Measurements from ENCODE around the gene PRRG2.
"Not testable (repeated sequence)": the region's sequence is repeated elsewhere in the genome, so short reads cannot be mapped to it uniquely, and the experiment has no call there.

The PRRG2 gene

GRCh38 chr19:49614096-49614833 lies 33.1 kb downstream of the PRRG2 start:
- peak; percentile 45 for DNase-seq

GRCh38 chr19:49615861-49616260 lies 34.7 kb downstream of the PRRG2 start:
- no peak for DNase-seq

GRCh38 chr19:49616532-49616931 lies 35.4 kb downstream of the PRRG2 start:
- DNase-seq, result no peak

DNA sequence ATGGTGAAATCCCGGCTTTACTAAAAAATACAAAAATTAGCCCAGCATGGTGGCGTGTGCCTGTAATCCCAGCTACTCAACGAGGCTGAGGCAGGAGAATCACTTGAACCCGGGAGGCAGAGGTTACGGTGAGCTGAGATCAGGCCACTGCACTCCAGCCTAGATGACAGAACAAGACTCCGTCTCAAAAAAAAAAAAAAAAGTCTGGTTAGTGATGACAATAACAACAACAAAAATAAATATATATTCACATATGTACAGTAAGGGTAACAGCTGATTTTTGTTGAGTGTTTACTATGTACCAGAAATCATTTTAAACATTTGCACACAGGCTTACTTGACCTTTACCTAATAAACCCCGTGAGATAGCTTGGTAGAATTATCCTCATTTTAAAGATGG lies 35.8 kb downstream of the PRRG2 start:
- DNase-seq, result no peak

- DNase-seq, result not testable (repeated sequence)
Measured at GRCh38 chr19:49617860-49618259, 36.7 kb downstream of the PRRG2 start.

- no peak for DNase-seq
Measured at GRCh38 chr19:49624967-49625910, 44.1 kb downstream of the PRRG2 start.

GRCh38 chr19:49626226-49626625 lies 45.1 kb downstream of the PRRG2 start:
- no peak for DNase-seq

GRCh38 chr19:49629659-49630058 lies 48.5 kb downstream of the PRRG2 start:
- no peak for DNase-seq

GRCh38 chr19:49631014-49631588 lies 50.0 kb downstream of the PRRG2 start:
- DNase-seq, result no peak

- DNase-seq, result no peak
Measured at GRCh38 chr19:49631610-49632192, 50.6 kb downstream of the PRRG2 start.

DNA sequence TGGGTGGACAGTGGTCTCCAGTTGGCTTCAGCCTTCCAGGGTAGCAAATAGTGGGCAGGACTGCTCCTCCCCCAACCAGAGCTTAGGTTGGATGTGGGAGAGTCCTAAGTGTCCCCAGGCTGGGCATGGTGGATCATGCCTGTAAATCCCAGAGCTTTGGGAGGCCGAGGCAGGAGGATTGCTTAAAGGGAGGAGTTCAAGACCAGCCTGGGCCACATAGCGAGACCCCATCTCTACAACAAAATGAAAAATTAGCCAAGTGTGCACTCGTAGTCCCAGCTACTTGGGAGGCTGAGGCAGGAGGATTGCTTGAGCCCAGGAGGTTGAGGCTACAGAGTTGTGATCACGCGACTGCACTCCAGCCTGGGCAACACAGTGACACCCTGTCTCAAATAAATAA lies 51.5 kb downstream of the PRRG2 start:
- DNase-seq, result no peak

- not testable (repeated sequence) for DNase-seq
Measured at GRCh38 chr19:49633273-49633672, 52.2 kb downstream of the PRRG2 start.

DNA sequence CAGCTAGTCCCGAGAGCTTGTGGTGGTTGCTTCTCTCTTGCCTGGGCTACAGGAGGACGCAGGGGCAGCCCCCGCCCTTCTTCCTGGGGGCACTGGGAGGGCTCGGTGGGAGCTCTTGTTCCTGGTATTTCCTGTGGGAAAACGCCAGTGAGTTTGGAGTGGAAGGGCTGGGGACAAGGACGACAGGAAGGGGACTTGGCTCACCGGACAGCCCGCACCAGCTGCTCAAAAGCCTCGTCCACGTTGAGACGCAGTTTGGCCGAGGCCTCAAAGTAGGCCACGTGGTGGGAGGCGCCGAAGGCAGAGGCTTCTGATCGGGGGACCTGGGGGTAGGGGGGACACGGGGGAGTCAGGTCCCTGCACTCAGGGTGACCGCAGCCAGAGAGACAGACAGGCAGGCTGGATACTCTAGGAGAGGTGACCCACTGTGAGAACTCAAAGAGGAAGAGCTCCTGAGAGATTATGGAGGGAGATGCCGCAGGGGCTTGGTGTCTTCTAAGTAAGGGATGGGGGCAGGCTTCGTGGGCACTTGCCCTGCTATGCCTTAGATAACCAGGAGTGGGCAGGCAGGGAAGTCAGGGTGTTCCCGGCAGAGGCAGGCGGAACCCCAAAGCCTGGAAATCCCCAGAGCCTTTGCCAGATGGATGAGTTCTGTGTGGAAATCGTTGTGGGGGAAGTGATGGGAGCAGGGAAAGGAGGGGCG lies 54.6 kb downstream of the PRRG2 start:
- DNase-seq, result no peak

DNA sequence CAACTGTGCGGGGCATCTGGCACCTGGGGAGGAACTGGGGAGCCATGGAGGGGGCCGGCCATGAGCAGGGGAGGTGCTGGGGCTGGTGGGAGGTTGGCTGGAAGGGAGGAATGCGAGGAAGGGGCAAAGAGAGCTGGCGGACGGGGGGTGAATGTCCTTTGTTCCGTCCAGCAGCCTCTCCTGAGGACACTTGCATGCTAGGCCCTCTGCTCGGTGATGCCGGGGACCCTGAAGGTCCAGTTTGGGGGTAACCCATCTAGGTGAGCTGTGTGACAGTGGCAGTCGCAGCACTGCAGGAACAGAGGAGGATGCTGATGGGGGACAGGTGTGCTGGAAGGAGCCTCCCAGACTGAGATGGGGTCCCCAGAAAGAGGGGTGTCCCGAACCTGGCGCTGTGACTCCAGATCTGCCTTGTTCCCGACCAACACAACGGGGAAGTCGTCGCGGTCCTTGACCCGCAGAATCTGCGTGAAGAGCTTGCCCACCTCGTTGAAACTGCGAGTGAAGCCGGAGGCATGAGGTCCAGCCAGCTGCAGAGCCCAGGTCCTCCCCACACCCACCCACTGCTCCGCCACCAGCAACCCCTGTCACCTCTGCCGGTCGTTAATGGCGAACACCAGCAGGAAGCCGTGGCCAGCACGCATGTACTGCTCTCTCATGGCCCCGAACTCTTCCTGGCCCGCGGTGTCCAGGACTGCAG lies 55.3 kb downstream of the PRRG2 start:
- no peak for DNase-seq

DNA sequence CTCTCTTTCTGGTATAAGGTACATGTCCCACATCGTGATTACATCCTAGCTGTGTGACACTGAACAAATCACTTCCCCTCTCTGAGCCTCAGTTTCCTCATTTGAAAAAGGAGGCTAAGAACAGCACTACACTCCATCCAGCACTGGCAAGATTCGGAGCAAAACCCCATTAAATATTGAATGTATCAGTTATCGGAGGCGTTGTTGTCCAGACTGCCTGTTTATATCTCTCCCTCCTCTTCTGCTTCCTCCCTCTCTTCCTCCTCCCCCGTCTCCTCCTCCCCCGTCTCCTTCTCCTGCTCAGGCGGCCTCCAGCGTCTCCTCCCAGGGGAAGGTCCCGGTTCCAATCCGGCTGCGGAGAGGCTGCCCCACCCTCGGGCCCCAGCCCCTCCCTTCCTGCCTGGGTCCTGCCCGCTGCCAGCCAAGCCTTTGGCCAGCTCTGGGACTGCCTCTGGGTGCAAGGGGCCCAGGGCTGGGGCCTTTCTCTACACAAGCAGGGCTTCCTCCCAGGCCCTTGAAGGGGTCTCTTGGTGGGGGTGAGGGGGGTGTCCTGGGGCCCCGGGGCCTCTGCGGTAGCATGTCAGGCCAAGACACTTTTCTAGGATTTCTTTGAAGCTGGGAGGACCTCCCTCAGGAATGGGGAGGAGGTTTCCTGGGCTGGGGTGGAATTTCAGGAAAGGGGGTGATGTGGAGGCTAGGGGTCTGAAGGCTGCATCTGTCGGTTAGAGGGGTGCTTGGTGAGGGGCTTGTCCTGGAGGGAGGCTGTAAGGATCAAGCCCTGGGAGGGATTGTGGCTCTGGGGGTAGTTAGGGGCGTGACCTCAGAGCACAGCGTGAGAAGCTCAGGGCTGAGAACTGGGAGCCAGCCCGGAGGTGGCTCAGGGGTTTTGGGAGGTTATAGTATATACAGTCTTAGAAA lies 57.0 kb downstream of the PRRG2 start:
- DNase-seq, result peak; percentile 49

DNA sequence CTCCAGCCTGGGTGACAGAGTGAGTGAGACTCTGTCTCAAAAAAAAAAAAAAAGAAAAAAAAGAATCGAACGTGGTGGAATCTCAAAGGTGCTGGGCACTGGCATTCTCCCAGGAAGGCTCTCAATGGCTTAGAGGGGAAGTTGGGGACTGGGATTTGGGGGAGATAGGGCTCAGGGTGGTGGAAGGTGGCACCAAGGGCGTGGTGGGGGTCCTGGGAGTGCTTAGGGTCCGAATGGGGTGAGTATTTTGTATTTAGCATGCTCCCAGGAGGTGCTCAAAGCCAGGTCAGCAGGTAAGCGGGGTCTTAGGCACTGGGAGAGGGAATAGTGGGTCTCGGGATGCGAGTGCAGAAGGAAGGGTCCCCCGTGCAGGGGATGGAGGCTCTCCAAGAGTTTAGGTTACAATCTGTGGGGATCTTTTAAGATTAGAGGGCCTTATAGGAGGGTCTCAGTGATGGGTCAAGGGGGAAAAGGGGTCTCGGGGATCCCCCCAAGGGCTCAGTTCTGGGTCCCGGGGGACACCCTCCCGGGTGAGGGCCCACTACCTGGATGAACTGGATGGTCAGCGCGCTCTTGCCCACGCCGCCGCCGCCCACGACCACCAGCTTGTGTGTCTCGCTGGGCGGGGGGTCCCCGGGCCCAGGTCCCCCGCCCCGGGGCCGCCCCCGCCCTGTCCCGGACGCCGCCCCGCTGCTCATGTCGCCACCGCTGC lies 58.4 kb downstream of the PRRG2 start:
- DNase-seq, result no peak

GRCh38 chr19:49640113-49640898 lies 59.2 kb downstream of the PRRG2 start, which contains the start of gene RRAS:
Gene RRAS, minus strand, starts transcription at chr19:49640143. Its CDS starts 45 bp downstream, at chr19:49640098.
- DNase-seq, result peak; percentile 100
